ENCODE measurements around the gene GALNT2.

The GALNT2 gene

DNA sequence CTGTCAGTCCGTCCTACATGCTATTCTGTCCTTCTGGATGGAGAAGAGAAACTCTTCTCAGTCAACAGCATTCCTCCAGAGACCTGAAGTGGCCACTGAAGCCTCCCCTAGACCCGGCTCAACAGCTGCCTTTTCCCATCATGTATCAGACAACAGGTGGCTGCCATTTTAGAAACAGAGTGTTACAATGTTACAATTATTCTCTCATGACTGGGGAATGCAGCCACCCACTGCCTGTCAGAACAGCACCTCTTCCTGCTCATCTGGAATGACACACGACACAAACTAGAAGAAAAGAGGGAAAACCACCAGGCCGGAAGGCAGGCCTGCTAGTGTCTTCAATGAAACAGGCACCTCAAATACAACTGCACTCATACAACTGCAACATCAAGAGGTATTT, 253.8 kb downstream of the GALNT2 start:
- Histone ChIP-seq H3K27ac (ENCODE audit: low read depth, low read length) (no peak overlapping the region), H3K27me3 (ENCODE audit: control insufficient read depth, insufficient read depth, low read length) (no peaks in the 10 kb centered on the region), H3K9me3 (ENCODE audit: control insufficient read depth, insufficient read depth, low read length) (no peaks in the 10 kb centered on the region)

DNA sequence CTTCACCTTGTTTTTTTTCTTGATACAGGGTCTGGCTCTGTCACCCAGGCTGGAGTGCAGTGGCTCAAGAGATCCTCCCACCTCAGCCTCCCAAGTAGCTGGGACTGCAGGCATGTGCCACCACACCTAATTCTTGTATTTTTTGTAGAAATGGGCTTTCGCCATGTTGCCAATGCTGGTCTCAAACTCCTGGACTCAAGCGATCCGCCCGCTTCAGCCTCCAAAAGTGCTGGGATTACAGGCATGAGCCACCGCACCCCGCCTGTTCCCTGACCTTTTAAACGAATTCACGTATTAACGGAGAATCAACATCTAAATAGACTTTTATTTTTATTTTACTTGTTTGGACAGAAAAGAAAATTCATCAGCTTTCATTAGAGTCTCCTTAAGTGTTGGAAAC, 254.3 kb downstream of the GALNT2 start:
- Histone ChIP-seq H3K9ac (ENCODE audit: low read depth, low read length) (no peak overlapping the region), H3K36me3 (ENCODE audit: control insufficient read depth, insufficient read depth, low read length) (peaks cover 32% of the 10 kb centered on the region), H3K4me3 (ENCODE audit: low read depth, low read length) (no peak overlapping the region), H3K27ac (ENCODE audit: low read depth, low read length) (no peak overlapping the region), H3K4me1 (ENCODE audit: control insufficient read depth, insufficient read depth, low read length) (no peaks in the 10 kb centered on the region), H3K27me3 (ENCODE audit: control insufficient read depth, insufficient read depth, low read length) (no peaks in the 10 kb centered on the region), H3K9me3 (ENCODE audit: control insufficient read depth, insufficient read depth, low read length) (no peaks in the 10 kb centered on the region)

More for the DNA sequence above, 253.8 kb downstream of the GALNT2 start:
- H3K36me3 ChIP-seq (ENCODE audit: control insufficient read depth, insufficient read depth, low read length): peaks cover 32% of the 10 kb centered on the region
- no peak overlapping the region for H3K4me3 ChIP-seq (ENCODE audit: low read depth, low read length)
- no peaks in the 10 kb centered on the region for H3K4me1 ChIP-seq (ENCODE audit: control insufficient read depth, insufficient read depth, low read length)
- no peak overlapping the region for H3K9ac ChIP-seq (ENCODE audit: low read depth, low read length)

- no peak overlapping the region for H3K4me3 ChIP-seq (ENCODE audit: low read depth, low read length)
- H3K36me3 ChIP-seq (ENCODE audit: control insufficient read depth, insufficient read depth, low read length): peaks cover 32% of the 10 kb centered on the region
- no peaks in the 10 kb centered on the region for H3K9me3 ChIP-seq (ENCODE audit: control insufficient read depth, insufficient read depth, low read length)
- H3K27me3 ChIP-seq (ENCODE audit: control insufficient read depth, insufficient read depth, low read length): no peaks in the 10 kb centered on the region
- H3K4me1 ChIP-seq (ENCODE audit: control insufficient read depth, insufficient read depth, low read length): no peaks in the 10 kb centered on the region
- H3K9ac ChIP-seq (ENCODE audit: low read depth, low read length): no peak overlapping the region
- H3K27ac ChIP-seq (ENCODE audit: low read depth, low read length): no peak overlapping the region
Observed at GRCh38 chr1:230321741-230322420, 254.8 kb downstream of the GALNT2 start.

- no peaks in the 10 kb centered on the region for H3K27me3 ChIP-seq (ENCODE audit: control insufficient read depth, insufficient read depth, low read length)
- peaks cover 32% of the 10 kb centered on the region for H3K36me3 ChIP-seq (ENCODE audit: control insufficient read depth, insufficient read depth, low read length)
- no peak overlapping the region for H3K4me3 ChIP-seq (ENCODE audit: low read depth, low read length)
- H3K27ac ChIP-seq (ENCODE audit: low read depth, low read length): no peak overlapping the region
- H3K9ac ChIP-seq (ENCODE audit: low read depth, low read length): no peak overlapping the region
- no peaks in the 10 kb centered on the region for H3K4me1 ChIP-seq (ENCODE audit: control insufficient read depth, insufficient read depth, low read length)
- H3K9me3 ChIP-seq (ENCODE audit: control insufficient read depth, insufficient read depth, low read length): no peaks in the 10 kb centered on the region
Observed at GRCh38 chr1:230322421-230322756, 255.4 kb downstream of the GALNT2 start.

DNA sequence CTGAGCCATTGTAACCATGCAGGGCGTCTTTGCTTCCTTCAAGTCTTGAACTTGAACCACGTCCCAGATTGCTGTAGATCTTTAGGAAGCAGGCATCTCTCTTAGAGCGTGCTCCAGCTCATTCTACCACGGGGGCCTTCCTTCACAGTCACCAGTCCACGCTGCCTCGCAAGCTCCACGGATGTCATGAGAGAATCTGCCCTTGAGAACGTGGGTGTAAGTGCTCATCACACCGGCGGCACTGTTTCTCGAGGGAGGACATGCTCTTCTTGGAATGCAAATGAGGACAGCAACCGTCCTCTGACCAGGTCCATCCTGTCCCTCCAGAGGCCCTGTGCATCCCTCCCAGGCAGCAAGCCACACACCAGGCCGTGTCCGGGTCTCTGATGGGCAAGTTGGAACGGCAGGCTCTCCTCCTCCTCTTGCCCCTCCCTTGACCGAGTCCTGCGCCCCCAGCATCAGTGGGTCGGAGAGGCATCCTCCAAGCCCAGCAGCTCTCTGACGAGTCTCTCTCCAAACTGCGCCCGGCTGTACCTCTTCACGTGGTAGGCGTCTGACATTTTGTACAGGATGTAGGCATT, 256.0 kb downstream of the GALNT2 start:
- H3K27me3 ChIP-seq (ENCODE audit: control insufficient read depth, insufficient read depth, low read length): no peaks in the 10 kb centered on the region
- H3K36me3 ChIP-seq (ENCODE audit: control insufficient read depth, insufficient read depth, low read length): peaks cover 32% of the 10 kb centered on the region
- no peaks in the 10 kb centered on the region for H3K9me3 ChIP-seq (ENCODE audit: control insufficient read depth, insufficient read depth, low read length)
- no peak overlapping the region for H3K9ac ChIP-seq (ENCODE audit: low read depth, low read length)
- no peak overlapping the region for H3K27ac ChIP-seq (ENCODE audit: low read depth, low read length)
- no peaks in the 10 kb centered on the region; the same call in 1 of the 2 replicates for H3K4me1 ChIP-seq (ENCODE audit: control insufficient read depth, insufficient read depth, low read length)
- no peak overlapping the region for H3K4me3 ChIP-seq (ENCODE audit: low read depth, low read length)

- Histone ChIP-seq H3K4me3 (ENCODE audit: low read depth, low read length) (no peak overlapping the region), H3K9me3 (ENCODE audit: control insufficient read depth, insufficient read depth, low read length) (no peaks in the 10 kb centered on the region), H3K9ac (ENCODE audit: low read depth, low read length) (no peak overlapping the region), H3K4me1 (ENCODE audit: control insufficient read depth, insufficient read depth, low read length) (no peaks in the 10 kb centered on the region; the same call in 1 of the 2 replicates), H3K36me3 (ENCODE audit: control insufficient read depth, insufficient read depth, low read length) (peaks cover 32% of the 10 kb centered on the region), H3K27me3 (ENCODE audit: control insufficient read depth, insufficient read depth, low read length) (no peaks in the 10 kb centered on the region), H3K27ac (ENCODE audit: low read depth, low read length) (no peak overlapping the region)
Observed at GRCh38 chr1:230323686-230324085, 256.6 kb downstream of the GALNT2 start.

DNA sequence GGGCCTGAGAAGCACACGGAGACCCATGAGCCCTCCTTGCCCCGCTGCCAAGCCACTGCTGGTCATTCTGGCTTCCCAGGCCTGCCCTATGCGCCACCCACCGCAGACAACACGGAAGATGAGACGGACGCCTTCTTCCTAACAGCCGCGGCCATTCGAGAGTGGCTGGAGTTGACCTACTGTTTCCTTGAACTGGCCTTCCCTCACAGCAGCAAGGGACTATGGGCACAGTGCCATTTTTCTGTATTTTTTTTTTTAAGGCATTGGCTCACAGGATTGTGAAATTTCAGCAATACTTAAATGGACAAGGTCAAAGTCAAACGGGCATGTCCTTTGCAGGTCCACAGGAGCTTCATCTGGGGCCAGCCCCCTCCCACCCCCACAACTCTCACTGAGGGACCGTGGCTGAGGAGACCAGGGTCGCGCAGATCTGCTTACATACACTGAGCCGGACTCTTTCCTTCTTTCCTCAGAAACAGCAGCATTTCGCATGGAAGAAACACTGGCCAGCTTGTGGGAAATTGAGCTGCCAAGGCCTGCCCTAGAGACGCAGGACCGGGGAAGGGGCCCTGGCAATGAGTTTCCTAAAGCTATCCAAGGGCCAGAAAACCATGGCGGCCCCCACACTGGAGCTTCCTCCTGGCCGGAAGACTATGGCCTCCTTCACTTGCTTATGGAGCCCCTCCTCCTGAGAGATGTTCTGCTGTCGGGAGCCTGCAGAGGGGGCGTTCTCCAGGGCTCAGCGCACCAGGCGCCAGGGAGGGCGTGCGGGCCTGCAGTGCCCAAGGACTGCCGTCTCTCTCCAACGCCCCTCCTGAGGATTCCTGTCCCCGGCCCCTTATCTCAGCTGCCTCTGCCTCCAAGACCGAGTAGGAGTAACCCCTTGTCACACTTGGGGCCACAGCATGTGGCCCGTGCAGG, 260.2 kb downstream of the GALNT2 start:
- no peak overlapping the region for H3K4me3 ChIP-seq (ENCODE audit: low read depth, low read length)
- H3K4me1 ChIP-seq (ENCODE audit: control insufficient read depth, insufficient read depth, low read length): peaks cover 3% of the 10 kb centered on the region; the same call in 1 of the 2 replicates
- H3K9ac ChIP-seq (ENCODE audit: low read depth, low read length): no peak overlapping the region
- no peaks in the 10 kb centered on the region for H3K27me3 ChIP-seq (ENCODE audit: control insufficient read depth, insufficient read depth, low read length)
- H3K36me3 ChIP-seq (ENCODE audit: control insufficient read depth, insufficient read depth, low read length): peaks cover 30% of the 10 kb centered on the region
- no peaks in the 10 kb centered on the region for H3K9me3 ChIP-seq (ENCODE audit: control insufficient read depth, insufficient read depth, low read length)
- H3K27ac ChIP-seq (ENCODE audit: low read depth, low read length): peak overlapping the region; percentile 86

- H3K4me1 ChIP-seq (ENCODE audit: control insufficient read depth, insufficient read depth, low read length): peaks cover 7% of the 10 kb centered on the region; the same call in 1 of the 2 replicates
- H3K4me3 ChIP-seq (ENCODE audit: low read depth, low read length): no peak overlapping the region
- H3K27me3 ChIP-seq (ENCODE audit: control insufficient read depth, insufficient read depth, low read length): no peaks in the 10 kb centered on the region
- peak overlapping the region; percentile 86 for H3K27ac ChIP-seq (ENCODE audit: low read depth, low read length)
- no peaks in the 10 kb centered on the region for H3K9me3 ChIP-seq (ENCODE audit: control insufficient read depth, insufficient read depth, low read length)
- H3K9ac ChIP-seq (ENCODE audit: low read depth, low read length): no peak overlapping the region
- H3K36me3 ChIP-seq (ENCODE audit: control insufficient read depth, insufficient read depth, low read length): peaks cover 24% of the 10 kb centered on the region
Observed at GRCh38 chr1:230327892-230328284, 260.9 kb downstream of the GALNT2 start.

DNA sequence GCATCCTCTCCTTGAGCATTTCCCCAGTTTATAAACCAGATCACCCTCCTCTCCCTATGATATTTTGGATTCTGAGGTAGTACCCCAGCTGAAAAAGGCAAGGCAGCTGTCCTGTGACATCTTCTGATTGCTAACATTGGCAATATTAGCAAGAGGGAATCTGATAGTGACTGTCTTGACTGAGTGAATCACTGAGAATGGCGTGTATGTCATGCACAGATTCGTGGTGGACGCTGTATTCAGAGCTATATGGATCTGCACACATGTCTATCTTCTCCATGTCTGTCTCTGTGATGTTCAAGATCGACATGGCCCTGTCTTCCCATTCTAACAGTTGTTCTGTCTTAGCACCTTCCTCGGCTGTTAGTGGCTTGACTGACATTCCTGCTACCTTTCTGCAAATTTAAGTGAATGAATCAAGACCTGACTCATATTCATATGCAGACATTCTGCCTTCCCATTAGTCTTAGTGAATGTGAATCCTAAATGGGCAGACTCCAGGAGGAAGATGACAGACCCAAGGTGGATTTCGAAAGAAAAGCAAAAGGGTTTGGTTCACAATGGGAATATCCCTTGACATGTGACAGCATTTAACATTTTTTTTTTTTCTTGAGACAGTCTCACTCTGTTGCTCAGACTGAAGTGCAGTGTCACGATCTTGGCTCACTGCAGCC, 261.4 kb downstream of the GALNT2 start:
- no peaks in the 10 kb centered on the region for H3K27me3 ChIP-seq (ENCODE audit: control insufficient read depth, insufficient read depth, low read length)
- no peak overlapping the region for H3K4me3 ChIP-seq (ENCODE audit: low read depth, low read length)
- no peaks in the 10 kb centered on the region for H3K9me3 ChIP-seq (ENCODE audit: control insufficient read depth, insufficient read depth, low read length)
- H3K9ac ChIP-seq (ENCODE audit: low read depth, low read length): no peak overlapping the region
- peak overlapping the region; percentile 86 for H3K27ac ChIP-seq (ENCODE audit: low read depth, low read length)
- peaks cover 7% of the 10 kb centered on the region; the same call in 1 of the 2 replicates for H3K4me1 ChIP-seq (ENCODE audit: control insufficient read depth, insufficient read depth, low read length)
- peaks cover 18% of the 10 kb centered on the region for H3K36me3 ChIP-seq (ENCODE audit: control insufficient read depth, insufficient read depth, low read length)

GRCh38 chr1:230330157-230330556, 263.1 kb downstream of the GALNT2 start:
- Histone ChIP-seq H3K36me3 (ENCODE audit: control insufficient read depth, insufficient read depth, low read length) (peaks cover 2% of the 10 kb centered on the region), H3K4me1 (ENCODE audit: control insufficient read depth, insufficient read depth, low read length) (peaks cover 7% of the 10 kb centered on the region; the same call in 1 of the 2 replicates), H3K9ac (ENCODE audit: low read depth, low read length) (no peak overlapping the region), H3K27me3 (ENCODE audit: control insufficient read depth, insufficient read depth, low read length) (no peaks in the 10 kb centered on the region), H3K4me3 (ENCODE audit: low read depth, low read length) (no peak overlapping the region), H3K9me3 (ENCODE audit: control insufficient read depth, insufficient read depth, low read length) (no peaks in the 10 kb centered on the region), H3K27ac (ENCODE audit: low read depth, low read length) (no peak overlapping the region)
